HG02981 (cell line): Measurements from ENCODE around the gene SEMA3G.

Experiments
- ATAC-seq: cut with Tn5 transposase; IDR thresholded peaks from one replicate; pipeline ENCODE4 v1.9.1; 2021; ENCODE audit warnings: mild to moderate bottlenecking, moderate library complexity; ENCODE audit not compliant: unreplicated experiment

The SEMA3G gene

DNA sequence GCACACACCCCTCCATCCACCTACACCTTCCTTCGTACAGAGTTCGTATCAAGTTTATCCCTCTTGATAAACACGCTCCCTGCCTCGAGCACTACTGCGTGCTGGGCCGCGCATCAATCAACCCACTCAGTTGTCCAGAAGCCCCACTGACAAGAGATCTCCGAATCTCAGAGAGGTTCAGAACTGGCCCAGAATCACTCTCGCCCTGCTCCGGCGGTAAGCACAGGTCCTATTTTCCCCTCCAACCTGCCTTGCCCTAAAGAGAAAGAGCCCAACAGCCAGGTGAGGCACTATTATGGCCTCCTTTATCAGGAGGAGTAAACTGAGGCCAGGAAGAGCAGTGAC, 10.0 kb upstream of the SEMA3G start:
- peak; percentile 1 for ATAC-seq

DNA sequence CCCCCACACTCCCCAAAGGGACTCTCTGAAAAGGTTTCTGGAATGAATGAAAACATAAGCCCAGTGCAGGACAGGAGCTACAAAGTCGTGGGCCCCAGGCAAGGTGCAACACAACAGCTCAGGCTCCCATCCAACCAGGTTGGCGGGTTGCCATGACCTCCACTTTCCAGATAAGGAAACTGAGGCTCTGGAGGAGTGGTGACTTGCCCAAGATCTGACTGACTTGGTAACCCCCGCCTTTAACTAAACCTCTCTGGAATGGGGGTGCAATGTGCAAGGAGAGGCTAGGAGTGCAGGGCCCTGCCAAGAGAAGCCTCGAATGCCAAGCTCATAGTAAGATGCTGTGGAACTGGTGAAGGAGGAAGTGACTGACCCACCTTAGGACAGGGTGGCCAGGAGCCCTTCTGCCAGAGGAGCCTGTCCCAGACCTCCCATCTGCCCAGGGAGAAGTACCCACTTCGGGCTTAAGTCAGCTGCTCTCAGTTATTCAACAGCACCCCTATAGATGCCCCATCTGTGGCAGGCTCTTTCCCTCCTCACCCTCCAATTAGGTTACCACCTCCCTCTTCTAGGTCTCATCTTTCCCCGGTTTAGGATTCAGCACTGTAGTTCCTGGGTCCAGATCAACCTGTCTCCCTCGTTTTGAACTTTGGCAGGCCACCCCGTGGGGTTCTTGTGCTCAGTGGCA, 9.5 kb upstream of the SEMA3G start:
- no peak for ATAC-seq

DNA sequence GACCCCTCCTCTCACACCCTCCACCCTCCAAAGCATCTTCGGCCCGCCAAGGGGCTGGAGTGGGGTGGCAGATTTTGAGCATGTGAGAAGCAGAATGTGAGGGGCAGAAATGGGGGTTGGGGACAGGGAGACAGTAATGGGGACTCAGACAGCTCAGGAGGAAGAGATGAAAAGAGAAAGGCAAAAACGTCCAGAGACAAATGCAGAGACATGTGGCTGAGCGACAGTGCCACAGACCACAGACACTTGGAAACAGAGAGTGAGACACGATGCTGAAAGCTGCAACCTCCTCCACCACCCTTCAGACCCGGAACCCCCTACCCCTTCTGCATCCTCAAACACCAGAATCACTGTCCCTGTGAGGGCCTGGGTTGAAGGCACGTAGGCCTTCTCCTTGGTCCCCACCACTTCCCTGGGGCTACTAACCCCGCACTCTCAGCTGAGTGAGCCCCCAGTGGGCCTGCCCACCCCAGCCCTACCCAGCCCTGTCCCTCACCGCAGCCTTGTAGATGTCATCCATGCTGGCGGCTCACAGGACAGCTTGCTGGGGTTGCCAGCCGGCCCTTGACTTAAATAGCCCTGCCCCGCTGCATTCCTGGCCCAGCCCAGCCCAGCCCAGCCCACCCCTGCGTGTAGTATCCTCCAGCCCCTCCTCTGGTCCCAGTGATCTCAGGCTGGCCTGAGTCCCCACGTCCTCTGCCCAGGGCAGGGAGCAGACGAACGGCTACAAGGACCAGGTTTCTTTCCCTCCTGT, 8.8 kb upstream of the SEMA3G start, which contains the start of gene TNNC1:
TSS of gene TNNC1 (minus strand) at position 546 of the 754 bp plus-strand sequence. CDS start at position 520, 26 bp downstream.
- no peak for ATAC-seq

DNA sequence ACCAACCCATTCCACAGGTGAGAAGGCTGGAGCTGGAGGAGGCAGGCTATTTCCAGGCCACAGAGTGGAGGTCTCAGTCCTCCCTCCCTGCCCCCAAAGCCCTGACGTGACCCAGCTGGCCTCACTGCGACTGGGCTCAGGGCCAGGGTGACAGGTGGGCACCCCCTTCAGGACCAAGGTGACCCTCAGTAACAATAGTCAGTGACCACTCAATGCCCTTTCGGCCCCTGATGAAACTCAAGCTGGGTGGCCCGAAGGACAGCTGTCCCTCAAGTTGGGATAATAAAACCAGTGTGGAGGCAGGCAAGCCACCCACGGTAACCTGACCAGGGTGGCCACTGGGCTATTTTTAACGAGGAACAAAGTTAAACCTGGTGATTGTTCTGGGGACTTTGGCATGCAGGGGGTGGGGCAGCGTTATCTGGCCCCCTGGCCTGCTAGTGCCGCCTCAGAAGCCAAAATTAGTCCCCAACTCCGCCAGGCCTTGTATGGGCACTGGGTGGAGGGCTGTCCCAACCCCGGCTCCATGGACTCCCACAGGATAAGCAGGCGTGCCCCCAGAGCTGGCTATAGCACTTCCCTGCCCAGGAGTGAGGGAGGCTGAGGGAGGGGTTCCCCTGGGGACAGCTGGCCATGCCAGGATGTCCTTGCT, 7.8 kb upstream of the SEMA3G start:
- ATAC-seq, result no peak

DNA sequence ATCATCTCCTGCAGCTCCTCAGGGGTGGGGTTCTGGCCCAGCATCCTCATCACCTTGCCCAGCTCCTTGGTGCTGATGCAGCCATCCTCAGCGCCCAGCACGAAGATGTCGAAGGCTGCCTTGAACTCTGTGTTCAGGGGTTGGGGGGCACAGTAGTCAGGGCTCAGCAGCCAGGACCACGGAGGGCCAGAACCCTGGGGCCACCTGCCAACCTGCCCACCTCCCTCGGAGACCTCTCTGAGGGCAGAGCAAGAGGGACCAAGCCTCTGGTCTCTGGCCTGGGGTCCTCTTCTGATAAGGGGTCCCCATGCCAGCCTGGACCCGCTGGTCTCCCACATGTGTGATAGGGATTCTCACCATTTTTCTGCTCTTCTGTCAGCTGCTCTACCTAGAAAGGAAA, 7.2 kb upstream of the SEMA3G start:
- ATAC-seq, result no peak

DNA sequence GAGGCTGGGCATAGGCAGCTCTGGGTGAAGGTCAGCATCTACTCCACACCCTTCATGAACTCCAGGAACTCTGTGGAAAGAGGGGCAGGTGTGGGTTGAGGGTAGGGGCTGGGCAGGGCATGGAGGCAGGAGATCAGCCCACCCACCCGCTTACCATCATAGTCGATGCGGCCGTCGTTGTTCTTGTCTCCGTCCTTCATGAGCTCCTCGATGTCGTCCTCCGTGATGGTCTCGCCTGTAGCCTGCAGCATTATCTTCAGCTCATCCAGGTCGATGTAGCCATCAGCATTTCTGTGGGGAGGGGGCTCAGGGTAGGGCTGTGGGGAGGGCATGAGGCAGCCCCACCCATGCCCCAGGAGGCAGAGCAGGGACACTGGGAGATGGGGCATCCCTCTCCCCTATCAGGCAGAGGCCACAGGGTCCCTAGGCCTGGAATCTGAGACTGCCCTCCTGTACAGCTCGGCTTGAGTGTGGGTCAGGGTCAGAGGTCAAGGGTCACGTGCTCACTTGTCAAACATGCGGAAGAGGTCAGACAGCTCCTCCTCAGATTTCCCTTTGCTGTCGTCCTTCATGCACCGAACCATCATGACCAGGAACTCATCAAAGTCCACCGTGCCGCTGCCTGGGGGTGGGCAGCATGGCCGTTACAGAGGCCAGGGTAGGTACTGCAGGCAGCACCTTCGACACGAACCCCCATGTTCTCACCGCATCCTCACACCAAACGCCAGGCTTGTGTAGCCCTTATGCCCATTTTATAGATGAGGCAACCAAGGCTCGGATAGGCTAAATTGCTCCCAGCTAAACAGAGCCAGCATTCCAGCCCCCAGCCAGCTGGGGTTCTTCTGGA, 6.6 kb upstream of the SEMA3G start:
- no peak for ATAC-seq

DNA sequence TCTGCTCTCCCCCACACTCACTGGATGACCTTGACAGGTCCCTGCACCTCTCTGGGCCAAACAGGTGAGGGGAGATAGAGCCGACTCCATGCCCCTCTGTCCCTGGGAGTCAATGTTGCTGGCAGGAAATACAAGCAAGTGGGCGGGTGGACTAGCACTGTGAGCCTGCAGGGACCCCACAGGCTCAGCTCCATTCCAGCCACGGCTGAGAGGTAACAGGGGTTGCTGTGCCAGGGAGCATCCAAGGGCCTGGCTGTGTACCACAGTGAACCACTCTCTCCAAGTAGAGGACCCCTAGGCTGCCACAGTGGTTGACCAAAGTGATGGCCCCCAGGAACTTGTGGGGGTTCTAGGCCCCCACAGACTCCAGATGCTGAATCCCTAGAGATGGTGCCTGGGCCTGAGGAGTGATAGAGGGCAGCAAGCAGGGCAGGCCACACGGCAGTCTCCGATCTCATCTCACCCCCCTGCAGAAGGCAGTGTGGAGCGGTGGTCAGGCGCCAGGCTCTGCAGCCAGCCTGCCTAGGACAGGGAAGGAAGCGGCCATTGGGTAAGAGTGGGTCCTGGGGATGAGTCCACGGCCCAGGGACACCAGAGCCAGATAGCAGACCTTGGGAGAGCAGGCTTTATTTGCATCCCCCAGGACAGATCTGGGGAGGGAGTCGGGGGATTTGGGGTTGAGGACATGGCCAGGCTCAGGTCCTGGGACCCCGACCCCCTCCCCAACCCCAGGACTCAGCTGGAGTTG, 5.8 kb upstream of the SEMA3G start:
- ATAC-seq, result no peak

DNA sequence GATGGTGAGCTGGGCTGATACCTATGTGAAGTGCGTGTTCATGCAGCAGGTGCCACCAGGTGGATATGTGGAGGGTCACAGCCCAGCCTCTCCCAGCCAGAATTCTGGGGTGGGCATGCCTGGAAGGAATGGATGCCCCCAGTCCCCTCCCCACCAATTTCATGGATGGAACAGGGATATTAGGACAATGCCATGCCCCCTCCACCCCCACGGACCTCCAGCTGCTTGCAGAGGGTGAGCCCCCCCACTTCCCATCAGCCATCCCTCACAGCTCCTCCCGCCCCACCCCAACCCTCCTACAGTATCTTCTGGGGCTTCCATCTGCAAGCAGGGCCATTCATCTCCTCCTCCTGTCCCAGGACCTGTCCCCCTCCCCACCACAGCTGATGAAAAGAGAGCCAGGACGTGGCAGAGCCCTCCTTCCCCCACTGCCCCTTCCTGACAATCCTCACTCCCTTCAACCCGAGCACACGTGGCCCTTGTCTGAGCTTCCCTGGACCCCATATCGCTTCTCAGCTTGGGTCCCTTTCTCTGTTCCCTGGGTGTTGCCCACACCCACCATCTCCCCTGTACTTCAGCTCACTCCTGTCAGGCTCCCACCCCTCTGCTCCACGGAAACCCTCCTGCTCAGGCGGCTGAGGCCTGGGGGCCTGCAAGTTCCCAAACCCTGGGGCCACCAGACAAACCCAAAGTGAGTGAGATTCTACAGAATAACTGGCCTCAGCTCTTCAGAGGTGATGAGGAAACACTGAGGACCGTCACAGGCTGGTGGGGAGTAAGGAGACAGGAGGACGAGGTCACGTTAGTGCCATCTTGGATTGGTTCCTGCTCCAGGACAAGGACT, 2.8 kb upstream of the SEMA3G start:
- no peak for ATAC-seq

DNA sequence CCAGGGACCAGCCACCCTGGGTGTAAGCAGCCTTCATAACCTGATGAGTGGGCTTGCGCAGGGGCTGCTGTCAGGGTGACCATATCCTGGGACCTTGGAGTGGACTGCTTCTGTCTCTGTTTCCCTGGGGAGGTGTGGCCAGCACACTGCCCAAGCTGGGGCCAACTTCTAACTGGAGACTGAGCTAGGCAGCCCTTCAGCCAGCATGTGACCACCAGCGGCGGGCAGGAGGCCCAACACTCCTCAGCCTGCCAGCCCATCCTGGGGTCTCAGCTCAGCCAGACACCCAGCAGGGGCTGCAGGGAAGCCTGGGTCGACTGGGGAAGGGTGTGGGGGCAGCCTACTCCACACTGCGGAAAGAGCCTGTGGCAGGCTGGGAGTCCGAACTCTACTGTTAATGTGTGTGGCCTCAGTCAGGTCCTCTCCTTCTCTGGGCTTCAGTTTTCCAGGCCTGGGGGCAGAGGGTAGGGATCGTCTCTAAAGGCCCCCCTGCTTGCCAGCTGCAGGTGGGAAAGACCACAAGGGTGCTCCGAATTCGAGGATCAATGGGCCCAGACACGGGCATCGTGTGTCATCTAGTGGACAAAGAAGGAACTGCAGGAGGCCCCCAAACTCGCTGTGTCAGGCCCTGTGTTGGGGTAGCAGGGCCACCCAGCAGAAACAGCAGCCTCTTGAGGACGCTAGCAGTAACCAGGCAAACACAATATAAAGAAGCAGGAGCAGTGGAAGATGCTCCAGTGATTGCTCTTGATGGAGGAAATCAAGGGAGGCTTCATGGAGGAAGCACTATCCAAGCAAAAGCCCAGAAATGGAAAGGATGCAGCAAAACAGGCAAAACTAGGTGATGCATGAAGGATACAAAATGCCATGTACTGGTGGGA, 2.0 kb upstream of the SEMA3G start:
- peak; percentile 44 for ATAC-seq

DNA sequence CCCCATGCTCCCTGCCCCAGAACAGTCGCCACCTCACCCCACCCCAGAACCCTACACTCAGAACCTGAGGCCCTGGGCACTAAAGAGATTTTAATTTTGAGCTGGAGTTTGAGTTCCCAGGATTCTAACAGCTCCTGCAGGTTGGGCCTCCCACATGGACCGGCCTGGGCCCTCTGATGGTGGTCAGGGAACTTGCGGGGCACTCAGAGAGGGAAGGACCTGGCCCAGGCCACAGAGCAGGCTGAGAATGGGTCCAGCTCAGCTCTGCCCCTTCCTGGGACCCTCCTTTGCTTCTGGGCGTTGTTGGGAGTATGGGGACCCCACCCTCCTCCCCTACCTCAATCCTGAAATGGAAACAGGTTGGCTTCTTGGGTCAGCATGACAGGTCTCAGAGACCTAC, 1.1 kb upstream of the SEMA3G start:
- ATAC-seq, result no peak

DNA sequence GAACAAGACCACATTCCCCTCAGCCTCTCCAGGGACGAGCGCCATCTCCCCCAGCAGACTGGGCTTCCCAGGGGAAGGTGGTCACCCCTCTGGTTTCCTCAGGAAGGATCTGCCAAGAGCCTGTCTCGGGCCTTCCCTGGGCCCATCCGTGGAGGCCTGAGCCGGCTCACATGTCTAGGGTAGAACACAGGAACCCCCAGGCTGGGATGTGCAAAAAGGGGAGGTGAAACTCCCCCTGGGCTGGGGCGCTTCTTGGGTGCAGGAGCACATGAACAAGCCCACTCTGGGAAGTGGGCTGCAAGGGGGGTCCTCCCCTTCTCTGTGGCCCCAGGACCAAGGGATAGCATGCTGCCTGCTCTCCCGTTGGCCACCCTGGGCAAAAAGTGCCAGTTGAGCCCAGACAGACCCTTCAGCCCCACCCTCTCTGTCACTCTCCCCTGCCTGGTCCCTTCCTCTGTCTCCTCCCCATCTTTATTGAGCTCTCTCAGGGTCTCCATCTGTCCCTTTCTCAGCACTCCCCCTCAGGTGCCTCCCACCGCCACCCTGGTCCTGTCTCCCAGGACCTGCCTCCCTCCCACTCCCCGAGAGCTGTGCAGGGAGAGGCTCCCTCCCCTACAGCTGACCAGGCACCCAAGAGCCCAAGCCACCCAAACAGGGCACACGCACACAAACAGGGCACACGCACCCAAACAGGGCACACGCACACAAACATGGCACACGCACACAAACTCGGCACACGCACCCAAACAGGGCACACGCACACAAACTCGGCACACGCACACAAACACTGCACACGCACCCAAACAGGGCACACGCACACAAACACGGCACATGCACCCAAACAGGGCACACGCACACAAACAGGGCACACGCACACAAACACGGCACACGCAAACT, 864 bp downstream of the SEMA3G start:
- ATAC-seq, result no peak

DNA sequence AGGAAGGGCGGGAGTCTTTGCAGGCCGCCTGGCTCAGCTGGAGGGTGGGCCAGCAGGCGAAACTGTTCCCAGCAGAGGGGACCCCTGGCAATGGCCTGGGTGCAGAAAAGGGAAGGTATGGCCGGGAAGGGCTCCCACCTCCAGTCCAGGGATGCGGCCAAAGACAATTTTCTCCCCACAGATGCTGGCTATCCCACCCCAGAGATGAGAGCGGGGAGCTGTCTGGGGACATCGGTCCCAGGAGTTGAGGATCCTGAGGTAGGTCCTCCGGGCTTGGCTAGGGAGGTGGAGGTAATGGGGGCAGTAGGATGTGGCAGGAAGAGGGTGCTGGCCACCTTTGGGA, 1.7 kb downstream of the SEMA3G start:
- ATAC-seq, result no peak

DNA sequence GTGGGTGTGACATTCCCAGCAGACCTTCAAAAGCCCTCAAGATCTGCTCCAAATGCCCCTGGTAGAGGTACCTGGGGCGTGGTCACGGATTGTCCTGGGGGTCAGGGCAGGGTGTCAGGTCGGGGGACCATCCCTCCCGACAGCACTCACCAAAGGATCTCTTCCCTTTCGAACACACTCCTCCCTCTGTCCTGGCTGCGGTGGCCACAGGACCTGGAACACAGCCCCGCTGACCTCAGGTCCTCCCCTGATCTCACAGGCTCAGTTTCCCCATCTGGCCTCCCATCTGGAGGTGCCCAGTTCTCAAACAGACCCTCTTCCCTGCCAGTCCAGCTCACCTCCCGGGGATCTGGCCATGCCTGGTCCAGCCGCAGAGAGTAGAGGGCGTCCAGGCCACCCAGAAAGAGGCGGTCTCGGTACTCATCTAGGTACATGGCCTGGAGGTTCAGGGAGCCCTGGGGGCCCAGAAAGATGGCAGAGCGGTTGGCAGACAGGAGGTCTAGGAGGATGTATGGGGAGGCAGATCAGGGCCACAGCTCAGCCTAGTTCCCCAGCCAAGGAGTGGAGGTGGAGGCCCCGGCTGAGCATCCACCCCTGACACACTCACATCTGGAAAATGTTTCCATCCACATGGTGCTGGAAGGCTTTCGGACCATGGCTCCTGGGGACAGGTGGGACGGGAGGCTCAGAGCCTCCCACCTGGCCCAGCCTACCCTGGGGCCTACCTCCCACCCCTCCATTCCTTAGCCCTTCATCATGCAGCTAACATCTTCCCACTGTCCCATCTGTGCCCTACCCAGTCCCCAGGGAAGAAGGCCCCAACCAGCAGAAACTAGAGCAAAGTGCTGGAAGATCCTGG, 2.3 kb downstream of the SEMA3G start:
- no peak for ATAC-seq

DNA sequence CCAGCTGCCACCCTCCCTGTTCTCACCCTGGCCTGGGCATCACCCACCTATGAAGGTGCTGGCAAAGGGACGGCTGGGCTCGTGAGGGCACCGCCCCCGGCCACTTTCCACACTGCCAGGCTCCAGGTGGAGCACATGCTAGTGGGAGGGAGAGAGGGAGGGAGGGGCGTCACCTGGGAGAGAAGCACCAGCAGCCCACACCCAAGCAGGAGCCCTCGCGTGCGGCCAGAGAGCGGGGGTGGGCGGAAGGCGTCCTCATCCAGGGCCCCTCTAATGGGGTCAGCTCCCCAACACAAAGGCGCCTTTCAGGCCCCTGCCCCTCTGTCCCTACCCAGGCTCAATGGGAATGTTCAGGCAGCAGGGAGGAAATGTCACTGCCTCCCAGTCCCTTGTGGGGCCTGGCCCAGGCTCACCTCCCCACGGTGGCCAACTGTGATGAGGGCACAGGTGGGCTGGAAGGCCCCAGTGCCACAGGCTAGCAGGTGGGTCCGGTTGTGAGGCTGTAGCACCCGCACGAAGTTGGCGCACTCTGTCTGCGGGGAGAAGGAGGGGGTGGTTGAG, 3.1 kb downstream of the SEMA3G start:
- no peak for ATAC-seq

DNA sequence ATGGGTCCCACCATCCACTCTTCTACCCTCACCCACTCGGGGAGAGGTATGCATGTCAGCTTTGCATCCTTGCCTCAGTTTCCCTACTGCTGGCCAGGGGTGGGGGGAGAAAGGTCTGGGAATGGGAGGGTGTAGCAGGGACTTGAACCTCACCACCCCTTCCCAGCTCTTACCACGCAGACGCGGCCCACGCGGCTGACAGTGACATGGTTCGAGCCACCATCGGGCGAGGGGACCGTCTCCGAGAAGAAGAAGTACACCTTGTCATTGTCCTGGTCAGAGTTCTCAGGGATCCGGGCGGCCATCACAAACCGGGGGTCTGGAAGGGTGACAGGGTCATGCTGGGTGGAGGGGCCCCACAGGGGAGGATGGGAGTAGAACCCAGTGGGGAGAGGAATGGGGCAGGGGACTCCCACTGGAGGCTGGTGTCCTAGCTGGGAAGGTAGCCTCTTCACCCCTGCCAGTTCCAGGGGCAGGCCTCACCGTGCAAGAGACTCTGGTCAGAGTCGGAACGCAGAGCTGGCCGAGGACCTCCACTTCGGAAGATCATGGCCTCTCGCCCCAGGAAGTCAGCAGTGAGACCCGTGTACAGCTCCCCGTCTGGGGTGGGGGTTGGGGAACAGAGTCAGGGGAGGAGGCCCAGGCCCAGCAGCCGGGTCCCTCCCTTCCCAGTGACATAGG, 3.7 kb downstream of the SEMA3G start:
- no peak for ATAC-seq

DNA sequence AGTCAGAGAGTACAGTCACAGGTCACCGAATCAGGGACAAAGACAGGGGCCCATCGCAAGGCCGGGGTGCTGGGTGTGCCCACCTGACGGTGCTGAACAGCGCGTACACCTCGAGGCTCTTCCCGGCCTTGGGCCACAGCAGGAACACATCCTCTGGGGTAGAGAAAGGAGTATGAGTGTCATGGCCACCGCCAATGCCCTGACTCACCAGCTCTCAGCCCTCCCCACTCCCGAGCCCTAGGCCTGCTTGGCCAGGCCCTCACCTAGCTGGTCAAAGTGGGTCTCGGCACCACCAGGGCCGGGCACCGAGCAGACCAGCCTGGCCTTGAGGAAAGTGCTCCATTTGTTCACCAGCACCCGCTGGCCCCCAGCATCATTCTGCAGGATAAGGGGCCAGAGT, 4.2 kb downstream of the SEMA3G start:
- ATAC-seq, result no peak
